GM19438 (cell line): ENCODE measurements around the gene TUBA4A.

ENCODE experiments used
- ATAC-seq: cut with Tn5 transposase; IDR thresholded peaks from one replicate; pipeline ENCODE4 v1.9.1; 2021; ENCODE audit warnings: low read depth; ENCODE audit not compliant: unreplicated experiment

The TUBA4A gene

DNA sequence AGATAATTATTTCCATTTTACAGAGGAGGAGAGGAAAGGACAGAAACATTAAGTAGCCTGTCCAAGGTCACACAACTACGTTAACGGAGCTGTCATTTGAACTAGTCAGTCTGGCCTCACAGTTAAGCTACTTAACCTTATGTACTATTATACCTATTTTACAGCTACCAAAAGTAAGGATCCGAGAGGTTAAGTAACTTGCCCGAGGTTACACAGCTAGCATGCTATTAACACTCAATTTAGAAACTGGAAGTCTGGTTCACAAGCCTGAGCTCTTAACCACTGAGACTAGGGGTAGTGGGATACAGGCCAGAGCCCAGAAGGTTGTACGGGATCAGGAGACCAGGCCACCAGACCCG is 8.9 kb downstream of the TUBA4A start:
- ATAC-seq: no peak

DNA sequence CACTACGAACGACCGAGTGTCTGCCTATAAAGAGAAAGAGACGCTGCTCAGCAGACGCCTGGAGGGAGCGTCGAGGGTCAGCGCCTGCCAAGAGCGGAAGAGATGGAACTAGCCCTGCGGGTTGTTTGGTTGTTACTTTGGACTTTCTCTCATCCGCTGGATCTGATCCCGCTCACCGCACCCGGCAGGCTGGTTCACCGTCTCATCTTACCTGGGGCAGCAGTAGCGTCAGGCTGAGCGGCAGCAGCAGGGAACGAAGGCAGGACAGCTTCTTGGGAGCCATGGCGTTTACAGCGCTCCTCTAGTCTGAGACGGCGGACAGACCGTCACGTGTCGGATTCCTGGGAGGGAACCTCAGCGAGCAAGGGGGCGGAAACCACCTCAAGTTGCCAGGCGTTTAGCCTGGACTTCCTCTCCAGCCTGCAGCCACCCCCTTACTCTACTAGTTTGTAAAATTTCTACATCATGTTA is 10.4 kb downstream of the TUBA4A start:
- ATAC-seq: no peak

DNA sequence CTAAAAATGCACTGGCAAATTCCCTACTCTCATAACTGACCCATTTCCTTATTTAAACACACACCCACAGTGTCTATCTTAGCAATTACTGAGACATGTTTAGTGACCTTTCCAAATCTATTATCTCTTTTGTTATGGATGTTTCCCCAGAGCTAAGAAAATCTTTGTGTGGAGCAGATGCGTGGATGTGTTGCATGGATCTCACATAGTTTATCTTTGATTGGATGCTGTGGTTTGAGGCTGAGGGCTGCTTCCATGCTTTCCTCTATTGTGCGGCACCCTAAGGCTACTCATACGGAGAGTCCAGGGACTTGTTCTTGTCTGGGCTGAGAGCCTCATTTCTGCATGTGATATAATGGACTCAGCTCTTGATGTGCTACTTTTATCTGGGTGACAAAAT is 19.4 kb downstream of the TUBA4A start:
- ATAC-seq: no peak

DNA sequence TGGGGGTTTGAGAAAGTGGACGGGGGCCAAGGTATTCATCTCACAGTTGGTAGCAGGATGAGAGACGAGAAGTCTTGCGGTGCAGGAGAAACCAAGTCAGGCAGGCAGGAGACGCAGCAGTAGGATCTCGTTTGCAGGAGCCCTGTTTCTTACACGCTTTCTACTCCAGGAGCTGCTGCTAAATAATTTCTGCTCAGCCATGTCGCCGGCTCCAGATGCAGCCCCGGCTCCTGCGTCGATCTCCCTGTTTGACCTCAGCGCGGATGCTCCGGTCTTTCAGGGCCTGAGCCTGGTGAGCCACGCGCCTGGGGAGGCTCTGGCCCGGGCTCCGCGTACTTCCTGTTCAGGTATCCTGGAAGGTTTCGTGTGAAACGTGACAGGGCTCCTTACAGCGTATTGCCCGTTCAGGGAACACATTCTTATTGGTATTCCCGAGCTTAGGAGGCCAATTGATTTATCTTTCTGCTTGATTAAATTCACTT is 23.6 kb downstream of the TUBA4A start:
- ATAC-seq: peak; percentile 32

DNA sequence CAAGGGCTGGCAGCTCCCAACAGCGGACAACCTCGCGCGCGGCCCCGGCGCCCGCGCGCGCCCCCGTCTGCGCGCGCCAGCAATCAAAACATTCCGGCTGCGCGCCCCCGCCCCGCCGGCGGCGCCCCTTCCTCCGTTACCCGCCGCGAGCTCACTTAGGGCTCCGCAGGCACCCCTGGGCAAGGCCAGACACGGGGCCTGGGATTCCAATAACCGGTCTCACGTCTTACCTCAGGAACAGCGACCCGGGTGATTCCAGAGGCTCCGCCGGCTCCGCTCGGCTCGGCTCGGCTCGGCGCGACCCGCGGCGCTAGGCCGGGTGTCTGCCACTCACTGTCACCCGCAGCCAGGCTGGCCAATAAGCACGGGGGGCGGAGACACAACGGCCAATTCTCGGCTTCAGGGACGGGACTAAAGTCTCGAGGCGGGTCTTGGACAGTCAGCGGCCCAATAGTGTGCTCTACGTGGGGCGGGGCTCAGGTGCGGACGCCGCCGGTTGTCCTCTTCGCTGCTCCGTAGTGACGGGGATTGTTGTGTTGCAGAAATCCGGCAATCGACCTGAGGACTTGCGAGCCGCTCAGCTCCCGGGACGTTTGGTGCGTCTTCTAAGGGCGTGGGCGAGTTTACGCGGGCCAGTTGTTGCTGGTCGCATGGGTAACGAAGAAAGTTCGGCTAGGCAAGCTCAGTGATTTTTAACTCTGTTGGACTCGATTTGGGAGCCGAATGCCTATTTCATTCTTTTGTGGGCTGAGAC is 24.2 kb downstream of the TUBA4A start, which contains the start of the genes ANKZF1 and ATG9A:
Gene ANKZF1 (plus strand): TSS at position 502 of the 754 bp plus-strand sequence. CDS start 452 bp downstream, outside the sequence.
Gene ATG9A (minus strand): TSS at position 332 of the 754 bp plus-strand sequence. CDS start 1,612 bp downstream, outside the sequence.
- ATAC-seq: peak; percentile 96

DNA sequence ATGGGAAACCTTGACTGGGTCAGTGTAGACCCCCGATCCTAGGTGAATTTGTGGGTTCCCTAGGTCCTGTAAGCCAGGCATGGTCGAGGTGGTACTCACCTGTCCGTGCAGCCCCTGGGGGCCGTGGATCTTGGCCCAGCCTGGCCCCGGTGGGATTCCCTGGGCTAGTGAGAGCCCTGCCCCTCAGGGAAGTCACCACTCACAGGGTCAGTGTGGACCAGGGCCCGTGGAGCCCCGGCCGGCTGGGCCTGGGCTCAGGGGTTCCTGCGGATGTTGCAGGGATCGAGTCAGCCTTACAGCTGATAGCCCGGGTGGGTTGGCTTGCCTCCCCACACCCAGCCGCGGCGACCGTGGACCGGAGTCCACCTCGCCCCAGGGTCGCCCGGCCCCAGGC is 24.8 kb downstream of the TUBA4A start:
- ATAC-seq: no peak

DNA sequence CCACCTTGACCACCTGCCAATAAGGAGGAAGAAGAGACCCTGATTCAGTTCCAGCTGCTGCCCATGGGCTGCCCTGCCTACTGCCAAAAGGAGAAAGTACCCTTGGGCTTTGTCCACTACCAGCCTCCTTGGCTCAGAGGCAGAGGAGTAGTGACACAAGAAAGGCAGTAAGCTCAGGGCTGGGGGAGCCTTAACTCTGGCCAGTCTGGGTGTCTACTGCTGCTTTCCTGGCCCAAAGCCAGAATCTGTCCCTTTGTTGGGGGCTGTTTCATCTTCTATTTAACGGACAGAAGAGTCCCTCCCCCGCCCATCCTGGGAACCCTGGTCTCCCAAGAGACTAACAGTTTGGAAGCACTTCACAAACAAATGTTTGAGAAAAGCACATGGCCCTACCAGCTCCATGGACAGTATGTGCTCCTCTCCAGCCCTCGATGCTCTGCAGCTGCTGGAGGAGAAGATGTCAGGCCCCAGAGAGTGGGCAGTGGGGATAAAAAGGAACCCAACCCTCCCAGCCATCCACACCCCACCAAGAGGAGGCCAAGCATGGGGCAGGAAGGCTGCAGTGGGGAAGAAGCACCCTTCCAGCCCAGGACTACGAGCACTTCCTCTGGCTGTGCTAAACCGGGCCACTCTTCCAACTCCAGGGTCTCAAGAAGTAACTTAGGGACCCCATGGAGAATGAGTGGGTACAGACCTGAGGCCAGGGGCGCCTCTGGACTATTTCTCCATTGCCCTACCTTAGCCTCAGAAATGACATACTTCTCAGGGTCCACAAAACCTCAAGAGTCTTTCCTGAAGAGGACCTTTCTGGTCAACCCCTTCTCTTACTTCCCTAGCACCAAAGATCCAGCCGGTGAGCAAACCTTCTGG is 25.4 kb downstream of the TUBA4A start:
- ATAC-seq: no peak

DNA sequence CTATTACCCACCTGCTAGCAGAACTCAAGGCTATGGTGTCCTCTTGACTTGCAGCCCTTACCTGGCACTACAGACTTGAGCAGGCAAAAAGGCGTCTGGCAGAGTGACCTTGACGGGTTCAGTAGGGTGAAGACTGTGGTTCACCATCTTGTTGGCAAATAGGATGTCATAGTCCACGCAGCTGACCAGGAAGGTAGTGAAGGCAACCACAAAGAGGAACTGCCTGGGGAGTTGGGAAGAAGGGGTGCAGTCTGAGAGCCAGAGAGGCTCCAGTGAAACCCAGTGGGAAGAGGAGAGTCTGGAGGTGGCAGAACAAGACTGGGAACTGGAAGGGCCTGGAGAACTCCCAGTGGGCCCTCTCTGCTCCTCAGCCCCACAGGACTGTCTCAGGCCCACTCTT is 28.4 kb downstream of the TUBA4A start:
- no peak for ATAC-seq

DNA sequence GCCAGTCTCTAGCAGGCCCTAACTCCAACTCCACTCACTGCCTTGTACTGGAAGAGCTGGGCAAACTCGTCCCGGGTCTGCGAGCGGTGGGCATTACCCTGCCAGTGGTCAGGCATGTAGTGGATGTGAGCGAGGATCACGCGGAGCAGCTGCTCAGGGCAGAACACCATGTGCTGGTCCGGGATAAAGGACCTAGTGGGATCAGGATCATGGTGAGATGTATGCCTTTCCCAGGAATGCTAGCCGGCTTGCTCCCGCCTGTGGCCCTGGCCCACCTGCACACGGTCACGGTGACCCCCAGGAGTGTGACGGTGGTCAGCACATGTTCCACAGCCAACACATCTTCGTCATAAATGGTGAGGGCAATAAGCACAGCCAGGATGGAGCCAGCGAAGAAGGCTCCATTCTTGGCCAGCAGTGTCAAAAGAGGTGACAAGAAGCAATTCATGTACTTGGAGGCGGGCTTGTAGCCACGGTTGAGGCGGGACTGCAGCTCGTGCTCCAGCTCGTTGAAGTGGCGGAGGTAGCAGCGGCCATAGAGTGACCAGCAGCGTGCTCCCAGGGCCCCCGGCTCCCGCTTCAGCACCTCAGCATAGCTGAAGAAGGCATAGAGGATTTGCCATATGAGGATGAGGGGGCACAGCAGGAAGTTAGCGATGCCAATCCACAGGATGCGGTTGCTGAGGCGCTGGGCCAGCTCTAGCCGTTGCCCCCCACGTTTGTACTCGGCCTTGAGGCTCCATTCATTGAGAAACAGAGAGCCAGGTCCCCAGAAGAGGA is 29.7 kb downstream of the TUBA4A start:
- no peak for ATAC-seq

DNA sequence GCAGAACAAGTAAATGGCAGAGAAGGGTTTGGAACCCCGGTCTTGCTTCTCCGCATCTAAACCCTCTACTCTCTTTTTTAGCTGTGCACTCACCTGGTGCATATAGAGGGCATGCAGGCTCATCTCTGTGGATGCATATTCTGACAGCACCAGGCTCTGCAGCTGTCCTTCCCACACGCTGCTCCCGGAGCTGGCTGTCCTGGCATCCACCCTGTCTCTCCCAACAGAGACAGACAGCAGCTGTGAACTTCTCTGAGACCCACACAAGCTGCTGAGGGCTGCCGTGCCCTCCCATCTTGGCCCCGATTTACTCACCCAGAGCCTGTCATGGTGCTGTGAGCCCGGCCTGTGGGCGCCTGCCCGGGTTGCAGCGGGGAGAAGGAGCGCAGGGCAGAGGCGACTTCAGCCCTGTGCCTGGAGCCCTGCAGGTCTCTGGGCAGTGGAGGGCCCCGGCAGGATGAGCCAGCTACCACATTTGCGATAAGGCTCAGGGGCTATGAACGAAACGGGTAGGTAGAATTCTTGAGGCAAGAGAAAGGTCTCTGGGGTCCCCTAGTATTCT is 31.7 kb downstream of the TUBA4A start:
- no peak for ATAC-seq

DNA sequence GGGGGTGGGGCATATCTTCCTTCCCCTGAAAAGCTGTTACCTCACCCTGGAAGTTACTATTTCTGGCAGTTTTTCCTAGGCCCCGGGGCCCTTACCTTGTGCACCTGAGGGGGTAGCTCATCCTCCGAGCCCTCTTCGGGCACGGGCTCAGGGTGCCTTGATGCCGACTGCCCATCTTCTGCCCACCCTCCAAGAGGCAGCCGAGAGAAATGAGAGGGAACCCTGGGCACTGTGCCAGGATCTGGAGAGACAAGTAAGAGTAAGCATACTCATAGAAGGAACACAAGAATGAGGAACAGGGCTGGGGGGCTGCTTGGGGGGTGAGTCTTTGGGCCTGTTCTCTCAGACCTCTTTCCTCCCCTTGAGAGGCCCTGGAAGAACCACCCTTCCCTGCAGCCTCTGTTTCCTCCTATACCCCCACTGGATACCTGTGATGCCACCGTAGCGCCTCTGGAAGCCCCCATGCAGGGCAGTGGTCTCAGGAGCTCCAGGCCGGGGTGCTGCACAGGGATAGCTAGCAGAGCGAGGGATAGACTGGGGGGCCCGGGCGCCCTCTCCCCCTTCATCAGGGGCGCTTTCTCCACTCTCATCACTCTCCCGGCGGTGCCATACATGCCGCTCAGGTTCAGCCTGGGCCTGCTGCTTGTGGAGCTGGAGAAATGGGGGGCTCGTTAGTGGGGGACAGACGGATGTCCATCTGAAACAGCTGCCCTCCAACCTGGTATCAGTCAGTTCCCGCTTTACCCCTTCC is 32.9 kb downstream of the TUBA4A start:
- ATAC-seq: no peak

DNA sequence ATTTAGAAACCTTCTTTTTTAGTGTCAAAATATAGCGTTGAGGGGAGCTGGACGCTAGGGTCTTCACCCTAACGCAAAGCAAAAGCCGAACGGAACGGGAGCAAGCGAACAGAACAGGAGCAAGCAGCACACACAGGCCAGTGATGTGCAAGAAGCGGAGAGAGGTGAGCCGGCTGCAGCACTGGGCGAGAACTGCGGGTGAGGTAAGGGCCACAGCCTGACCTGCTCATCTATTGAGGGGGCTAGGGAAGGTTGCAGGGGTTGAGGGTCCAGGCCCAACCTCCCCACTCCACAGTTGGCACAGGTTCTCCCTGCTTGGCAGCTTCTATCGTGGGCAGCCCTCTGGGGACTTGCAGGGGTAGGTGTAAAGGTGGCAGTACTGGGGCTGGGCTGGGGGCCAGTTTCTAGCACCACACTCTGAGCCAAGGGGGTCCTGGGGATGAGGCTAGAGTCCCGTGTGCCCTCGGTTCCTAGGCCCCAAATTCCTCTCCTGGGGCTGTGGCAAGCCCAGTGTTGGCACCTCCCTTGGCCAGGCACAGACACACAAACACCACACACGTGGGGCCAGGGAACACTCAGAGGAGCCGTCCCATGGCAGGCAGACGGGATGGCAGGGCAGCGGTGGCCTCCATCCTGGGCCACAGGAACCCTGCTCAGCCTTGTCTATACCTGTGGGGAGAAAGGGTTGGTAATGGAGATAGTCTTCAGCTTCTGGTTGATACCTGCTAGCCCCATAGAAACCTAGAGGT is 33.8 kb downstream of the TUBA4A start:
- no peak for ATAC-seq

DNA sequence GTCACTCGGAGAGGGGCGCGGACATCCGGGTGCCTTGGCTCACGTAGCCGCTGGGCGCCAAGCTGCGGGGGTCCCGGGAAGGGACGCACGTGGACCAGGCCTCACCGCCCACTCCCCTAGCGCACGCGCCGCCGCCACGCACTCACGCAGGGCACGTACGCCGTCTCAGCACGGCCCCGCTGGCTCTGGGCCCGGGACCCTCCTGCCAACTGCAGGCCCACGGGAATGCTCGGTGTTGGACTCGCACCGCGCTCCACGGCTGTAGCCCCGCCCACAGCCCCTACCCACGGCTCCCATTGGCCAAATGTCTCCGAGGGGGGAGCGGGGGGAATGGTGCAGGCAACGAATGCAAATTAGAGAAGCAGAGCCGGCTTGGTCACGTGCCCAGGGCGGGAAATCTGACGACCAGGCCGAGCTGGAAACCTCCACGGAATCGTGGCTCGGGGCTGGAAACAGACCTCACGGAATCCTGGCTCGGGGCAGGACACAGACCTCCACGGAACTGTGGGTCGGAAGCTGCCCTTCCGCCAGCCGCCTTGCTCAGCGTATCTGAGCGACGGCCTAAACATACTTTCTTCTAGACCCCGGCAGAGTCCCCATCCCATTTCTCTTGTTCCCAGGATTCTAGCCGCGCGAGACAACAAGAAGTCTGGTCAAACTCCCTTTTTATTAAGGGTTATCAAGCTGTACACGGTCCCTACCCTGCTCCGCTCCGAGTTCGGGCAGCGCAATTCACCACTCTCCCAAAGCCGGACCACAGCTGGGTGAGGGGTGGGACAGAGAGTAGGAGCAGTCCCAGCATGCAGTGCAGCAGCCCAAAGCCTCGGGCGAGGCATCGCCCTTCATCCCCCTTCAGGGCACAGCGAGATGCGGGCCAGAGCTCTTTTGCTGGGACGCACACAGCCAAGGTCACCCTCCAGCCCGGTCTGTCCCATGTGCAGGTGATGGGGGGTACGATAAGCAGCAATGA is 34.7 kb downstream of the TUBA4A start, which contains the start of gene ABCB6:
Gene ABCB6 (minus strand): TSS at position 227 of the 970 bp plus-strand sequence. CDS start 285 bp downstream, outside the sequence.
- ATAC-seq: peak; percentile 83

DNA sequence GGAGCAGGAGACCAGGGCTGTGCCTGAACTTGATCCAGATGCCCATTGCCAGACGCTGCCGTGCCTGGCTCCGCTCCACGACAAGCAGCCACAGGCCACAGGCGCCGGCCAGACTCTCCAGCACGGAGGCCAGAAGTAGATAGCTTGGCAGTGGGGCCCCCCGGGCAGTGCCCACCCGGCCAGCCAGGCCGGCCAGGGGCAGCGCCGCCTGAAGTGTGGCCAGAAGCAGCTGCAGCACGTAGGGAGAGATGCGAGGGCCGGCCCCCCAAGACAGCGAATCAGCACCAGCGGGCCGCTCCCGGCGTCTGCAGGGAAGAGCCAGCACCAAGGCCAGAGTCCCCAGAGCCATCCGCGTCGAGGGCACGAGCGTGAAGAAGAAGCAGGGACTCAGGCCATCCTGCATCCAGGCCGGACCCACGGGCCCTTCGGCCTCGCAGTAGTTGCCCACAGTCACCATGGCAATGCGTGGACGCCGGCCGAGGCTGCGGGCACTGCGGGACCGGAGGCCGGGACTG is 35.4 kb downstream of the TUBA4A start:
- ATAC-seq: peak; percentile 36

DNA sequence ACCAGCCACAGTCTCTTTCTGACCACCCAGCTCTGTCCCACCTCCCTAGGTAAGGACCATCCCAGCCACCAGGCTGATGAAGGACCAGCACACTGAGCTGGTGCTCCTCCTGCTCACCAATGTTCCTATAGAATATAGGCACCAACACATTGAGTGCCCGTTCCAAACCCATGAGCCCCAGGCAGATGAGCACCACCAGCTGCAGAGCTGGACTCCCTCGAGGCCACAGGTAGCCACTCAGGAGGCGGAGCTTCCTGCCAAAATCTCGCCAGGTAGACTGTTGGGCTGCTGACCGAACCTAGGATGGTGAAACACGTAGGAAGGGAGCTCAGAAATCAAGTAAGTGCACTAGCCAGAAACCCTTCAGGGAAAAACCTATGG is 37.2 kb downstream of the TUBA4A start:
- no peak for ATAC-seq

DNA sequence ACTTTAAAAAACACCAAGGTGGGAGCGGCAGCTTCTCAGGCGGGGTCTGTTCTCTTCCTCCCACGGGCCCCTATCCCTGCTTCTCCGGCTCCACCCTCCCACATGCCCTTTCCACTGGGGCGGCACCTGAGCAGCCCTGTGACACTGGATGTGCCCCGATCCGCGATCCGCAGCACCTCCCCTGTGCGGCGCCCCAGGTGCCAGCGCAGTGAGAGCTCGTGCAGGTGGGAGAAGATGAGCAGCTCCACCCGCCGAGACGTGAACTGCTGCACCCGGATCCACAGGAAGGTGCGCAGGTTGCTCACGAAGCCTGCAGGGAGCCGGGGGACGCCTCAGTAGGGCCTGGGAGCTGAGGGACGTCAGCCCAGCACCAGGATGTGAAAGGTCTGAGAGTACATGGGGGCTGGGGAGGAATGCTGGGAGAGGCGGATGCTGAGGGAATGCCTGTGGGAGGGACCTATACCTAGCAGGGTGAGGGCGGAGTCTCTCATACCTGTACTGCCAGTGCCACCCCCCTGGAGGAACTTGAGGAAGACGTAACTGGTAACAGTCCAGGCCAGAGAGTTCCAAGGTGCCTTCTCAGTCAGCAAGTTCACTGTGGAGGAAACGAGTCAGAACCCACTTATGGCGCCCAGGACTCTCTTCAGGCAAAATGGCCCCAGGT is 37.7 kb downstream of the TUBA4A start:
- ATAC-seq: no peak

DNA sequence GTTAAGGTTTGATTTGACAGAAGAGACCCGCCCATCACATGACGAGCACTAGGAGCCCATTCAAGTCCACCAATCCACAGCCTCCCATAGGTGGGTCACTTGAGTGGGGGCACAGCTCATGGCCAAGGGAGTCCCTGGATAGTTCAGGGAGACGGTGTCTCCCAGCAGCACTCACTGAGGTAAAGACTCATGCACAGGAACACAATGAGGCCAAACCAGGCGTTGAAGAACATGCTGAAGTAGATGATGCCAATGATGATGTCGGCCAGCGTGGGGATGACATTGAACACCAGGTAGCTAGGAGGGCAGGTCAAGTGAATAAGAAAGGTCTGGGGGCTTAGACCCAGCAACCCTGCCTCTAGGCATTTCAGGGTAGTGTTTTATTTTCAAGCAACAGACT is 38.9 kb downstream of the TUBA4A start:
- no peak for ATAC-seq
